AG04450 (cell line): ENCODE data around the gene JAML. TPM values are rescaled to one million over a fixed set of nuclear protein-coding genes. Genes with fewer than 3 reads are reported as not detected.

ENCODE experiments used
- CTCF ChIA-PET: fragments of 300-600, 350-600 bp; formaldehyde crosslinking; extraction: SDS; loops from one replicate; lab custom pipeline; 2022; ENCODE audit warnings: antibody characterized with exemption, inconsistent platforms; lab: Charles Lee
- POLR2A ChIA-PET: fragments of 350-600 bp; formaldehyde crosslinking; extraction: SDS; loops from one replicate; lab custom pipeline; 2021; ENCODE audit warnings: antibody characterized with exemption, inconsistent platforms; lab: Yijun Ruan, JAX
- DNase-seq: peaks from one replicate; pipeline ENCODE4 v3.0.0-alpha.2; 2011; ENCODE audit warnings: low read depth, low spot score
- H3K27ac ChIP-seq: one replicate; pipeline ENCODE4 v1.5.1; 2012; ENCODE audit warnings: low read depth, low read length, control low read depth
- H3K27me3 ChIP-seq: one replicate; pipeline ENCODE4 v1.6.0; 2012; ENCODE audit warnings: low read length; ENCODE audit not compliant: control insufficient read depth, insufficient read depth
- H3K4me3 ChIP-seq: 2 replicates; pipeline ENCODE4 v1.5.1; 2011; ENCODE audit warnings: mild to moderate bottlenecking, low read depth, low read length, control low read depth
- H3K9me3 ChIP-seq: 2 replicates; pipeline ENCODE4 v1.5.1; 2012; ENCODE audit warnings: low read length; ENCODE audit not compliant: control insufficient read depth, insufficient read depth
- polyA plus RNA-seq: library from polyadenylated mRNA; depleted of rRNA; stranded (reverse); fragments of >200 nt; gene quantifications from 2 replicates; pipeline ENCODE4 v1.2.3, GENCODE V29; 2011
- TF ChIP-seq, protein P1 (sequence below): IDR thresholded peaks from 2 replicates; pipeline ENCODE4 v1.5.1; 2011; ENCODE audit warnings: low read depth, low read length, control low read depth, inconsistent platforms

JAML gene
- polyA plus RNA-seq, 1 experiment = not detected

DNA sequence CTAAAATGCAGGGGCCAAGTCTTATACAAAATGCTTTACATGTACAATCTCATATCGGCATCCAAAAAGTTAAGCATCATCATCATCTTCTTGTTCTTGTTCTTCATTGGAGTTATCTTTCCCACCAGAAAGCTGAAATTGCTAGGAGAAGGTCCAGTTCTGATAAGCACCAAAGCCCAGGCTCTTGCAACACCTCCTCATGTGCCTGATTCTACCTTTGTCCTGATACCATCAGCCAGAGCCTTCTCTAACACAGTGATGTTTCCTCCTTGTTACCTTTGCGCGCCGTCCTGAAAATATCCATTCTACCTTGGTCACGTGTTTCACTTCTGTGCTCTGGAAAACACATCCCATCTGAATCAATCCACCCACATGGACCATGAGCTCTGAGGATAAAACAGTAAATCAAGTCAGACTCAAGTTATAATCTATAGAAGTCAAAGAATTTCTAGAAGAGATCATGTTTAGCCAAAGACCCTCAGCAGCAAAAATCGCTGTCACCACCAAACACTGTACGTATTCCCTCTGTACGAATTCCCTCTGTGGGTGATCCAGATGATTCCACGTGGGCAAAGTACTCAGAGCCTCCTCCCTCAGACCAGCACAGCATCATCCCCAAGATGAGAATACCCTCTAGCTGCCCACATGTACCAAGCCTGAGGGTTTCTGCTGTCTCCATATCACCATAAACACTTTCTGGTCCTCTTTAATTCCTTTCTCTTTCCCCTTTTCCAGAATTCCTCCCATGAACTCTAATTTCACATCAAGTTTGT, 19.0 kb downstream of the JAML start:
- Histone ChIP-seq H3K9me3 (no peaks in the 10 kb centered on the region), H3K27ac (no peak overlapping the region), H3K4me3 (no peak overlapping the region), H3K27me3 (peaks cover 8% of the 10 kb centered on the region)
- no peak for DNase-seq
- POLR2A ChIA-PET = no interaction called here
- CTCF ChIA-PET = interaction anchor here (1.0 kb wide), 1 partner anchor 35 kb away, joined by 6 read pairs; no protein-coding TSS in a partner anchor
- TF ChIP-seq, protein P1, sequence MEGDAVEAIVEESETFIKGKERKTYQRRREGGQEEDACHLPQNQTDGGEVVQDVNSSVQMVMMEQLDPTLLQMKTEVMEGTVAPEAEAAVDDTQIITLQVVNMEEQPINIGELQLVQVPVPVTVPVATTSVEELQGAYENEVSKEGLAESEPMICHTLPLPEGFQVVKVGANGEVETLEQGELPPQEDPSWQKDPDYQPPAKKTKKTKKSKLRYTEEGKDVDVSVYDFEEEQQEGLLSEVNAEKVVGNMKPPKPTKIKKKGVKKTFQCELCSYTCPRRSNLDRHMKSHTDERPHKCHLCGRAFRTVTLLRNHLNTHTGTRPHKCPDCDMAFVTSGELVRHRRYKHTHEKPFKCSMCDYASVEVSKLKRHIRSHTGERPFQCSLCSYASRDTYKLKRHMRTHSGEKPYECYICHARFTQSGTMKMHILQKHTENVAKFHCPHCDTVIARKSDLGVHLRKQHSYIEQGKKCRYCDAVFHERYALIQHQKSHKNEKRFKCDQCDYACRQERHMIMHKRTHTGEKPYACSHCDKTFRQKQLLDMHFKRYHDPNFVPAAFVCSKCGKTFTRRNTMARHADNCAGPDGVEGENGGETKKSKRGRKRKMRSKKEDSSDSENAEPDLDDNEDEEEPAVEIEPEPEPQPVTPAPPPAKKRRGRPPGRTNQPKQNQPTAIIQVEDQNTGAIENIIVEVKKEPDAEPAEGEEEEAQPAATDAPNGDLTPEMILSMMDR = no peak

DNA sequence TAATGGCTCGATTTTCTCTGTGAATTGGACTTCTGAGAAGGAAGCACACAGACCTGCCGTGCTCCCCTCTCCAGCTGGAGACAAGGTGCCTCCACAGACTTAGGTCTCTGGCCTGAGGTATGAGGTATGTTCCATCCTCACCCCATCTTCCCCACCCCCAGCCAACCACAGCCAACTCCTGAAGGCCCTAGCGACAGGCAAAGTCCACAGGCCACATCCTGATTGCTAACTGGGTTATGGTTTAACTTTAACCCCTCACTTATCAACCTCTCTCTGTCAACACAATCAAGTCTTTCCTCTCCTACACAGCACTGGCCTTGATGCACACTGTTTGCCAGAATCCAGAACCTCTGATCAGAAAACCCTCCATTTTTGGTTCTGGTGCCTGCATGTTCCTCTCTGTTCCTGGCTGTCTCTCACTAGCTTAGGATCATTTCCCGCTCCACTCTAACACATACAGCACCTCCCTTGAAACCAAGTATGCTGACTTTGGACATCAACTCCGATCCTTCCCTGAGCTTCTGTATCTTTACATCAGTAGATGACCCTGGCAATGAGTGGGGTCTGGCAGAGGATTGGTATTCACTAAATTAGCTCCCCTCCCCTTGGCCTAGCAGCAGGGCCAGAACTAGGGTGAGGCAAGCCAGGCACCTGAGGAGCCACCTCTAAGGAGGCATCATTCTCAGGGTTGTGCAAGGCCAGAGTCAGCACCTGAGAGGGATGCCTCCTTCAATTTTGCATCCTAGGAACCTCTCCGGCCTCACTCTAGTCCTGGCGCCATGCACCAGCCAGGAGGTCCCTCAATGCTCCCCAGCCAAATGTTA, 22.0 kb downstream of the JAML start:
- CTCF ChIA-PET = no interaction called here
- Histone ChIP-seq H3K9me3 (no peaks in the 10 kb centered on the region), H3K27ac (no peak overlapping the region), H3K4me3 (no peak overlapping the region), H3K27me3 (peaks cover 3% of the 10 kb centered on the region)
- TF ChIP-seq, protein P1 = no peak
- POLR2A ChIA-PET = no interaction called here
- no peak for DNase-seq

DNA sequence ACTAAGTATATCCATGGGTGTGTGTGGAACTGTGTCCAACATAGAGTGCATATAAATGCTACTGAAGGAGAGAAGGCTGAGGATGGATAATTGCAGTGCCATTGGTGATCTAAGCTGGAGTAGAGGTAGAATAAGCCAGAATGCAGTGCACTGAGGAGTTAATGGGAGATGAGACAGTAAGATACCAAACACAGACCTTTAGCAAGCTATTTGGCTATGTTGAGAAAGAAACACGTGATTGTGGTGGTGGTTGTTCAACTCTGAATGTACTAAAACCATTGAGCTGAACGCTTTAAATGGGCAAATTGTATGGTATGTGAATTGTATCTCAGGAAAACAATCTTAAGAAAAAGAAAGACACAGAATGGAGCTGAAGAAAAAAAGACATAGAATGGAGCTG, 22.8 kb downstream of the JAML start:
- CTCF ChIA-PET = no interaction called here
- TF ChIP-seq, protein P1 = no peak
- DNase-seq = no peak
- Histone ChIP-seq H3K27me3 (peaks cover 3% of the 10 kb centered on the region), H3K9me3 (no peaks in the 10 kb centered on the region), H3K4me3 (no peak overlapping the region), H3K27ac (no peak overlapping the region)
- POLR2A ChIA-PET = no interaction called here

DNA sequence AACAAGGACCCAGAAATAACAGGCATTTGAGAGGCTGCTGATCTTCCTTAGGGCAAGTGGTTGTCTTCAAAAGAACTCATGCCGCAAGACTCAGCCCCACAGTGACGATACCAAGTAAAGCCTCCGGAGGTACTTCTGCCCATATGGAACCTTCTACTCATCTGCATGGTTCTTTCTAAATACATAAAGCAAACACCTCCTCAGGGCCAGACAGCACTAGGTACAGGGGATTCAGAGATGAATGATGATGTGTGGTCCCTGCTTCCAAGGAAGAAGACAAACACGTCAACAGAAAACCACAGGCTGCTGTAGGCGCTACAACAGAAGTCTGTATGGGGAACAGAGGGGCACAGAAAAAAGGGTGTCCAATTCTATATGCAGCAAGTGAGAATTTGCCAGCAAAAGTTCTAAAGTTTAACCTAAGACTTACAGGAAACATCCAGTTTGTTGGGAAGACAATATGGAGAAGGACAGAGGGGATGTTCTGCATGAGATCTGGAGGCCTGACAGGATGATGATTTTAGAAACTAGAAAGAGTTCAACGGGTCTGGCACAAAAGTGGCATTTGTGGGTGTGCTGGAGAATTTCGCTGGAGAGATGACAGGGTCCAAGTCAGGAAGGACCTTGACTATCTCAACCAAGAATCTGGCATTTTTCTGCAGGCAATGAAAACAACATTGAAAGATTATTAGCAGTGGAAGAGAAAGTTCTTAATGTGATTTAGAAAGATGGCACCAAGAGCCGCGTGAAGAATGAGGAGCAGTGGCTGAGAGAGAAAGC, 23.7 kb downstream of the JAML start:
- peaks cover 3% of the 10 kb centered on the region for H3K27me3 ChIP-seq
- POLR2A ChIA-PET = no interaction called here
- TF ChIP-seq, protein P1 = no peak
- no peak overlapping the region for H3K27ac ChIP-seq
- no peaks in the 10 kb centered on the region for H3K9me3 ChIP-seq
- no peak overlapping the region for H3K4me3 ChIP-seq
- no peak for DNase-seq
- CTCF ChIA-PET = no interaction called here
